ENCODE measurements around the gene ERC2. TPM values are rescaled to one million over a fixed set of nuclear protein-coding genes. Genes with fewer than 3 reads are reported as not detected.

The ERC2 gene
- total and polyA plus RNA-seq, 12 donors, result 0.22 to 4.2 (median 1.7) TPM

DNA sequence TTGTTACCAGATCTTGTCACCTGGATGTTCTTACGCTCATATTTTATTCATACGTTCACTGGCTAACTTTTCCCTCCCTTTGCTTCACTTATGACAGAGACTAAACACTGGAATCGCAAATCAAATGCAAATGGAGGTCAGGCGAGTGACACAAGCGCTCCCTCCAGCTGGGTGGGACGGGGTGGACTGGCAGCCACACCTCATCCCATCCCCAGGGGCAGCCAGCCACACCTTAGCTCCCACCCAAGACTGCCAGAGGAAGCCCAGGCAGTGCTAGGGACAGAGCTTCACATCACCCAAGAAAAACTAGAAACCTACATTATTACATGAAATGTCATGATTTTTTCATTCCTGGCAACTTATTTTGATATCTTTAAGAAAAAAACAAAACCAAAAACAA, 366.2 kb downstream of the ERC2 start:
- TF ChIP-seq, protein P1, sequence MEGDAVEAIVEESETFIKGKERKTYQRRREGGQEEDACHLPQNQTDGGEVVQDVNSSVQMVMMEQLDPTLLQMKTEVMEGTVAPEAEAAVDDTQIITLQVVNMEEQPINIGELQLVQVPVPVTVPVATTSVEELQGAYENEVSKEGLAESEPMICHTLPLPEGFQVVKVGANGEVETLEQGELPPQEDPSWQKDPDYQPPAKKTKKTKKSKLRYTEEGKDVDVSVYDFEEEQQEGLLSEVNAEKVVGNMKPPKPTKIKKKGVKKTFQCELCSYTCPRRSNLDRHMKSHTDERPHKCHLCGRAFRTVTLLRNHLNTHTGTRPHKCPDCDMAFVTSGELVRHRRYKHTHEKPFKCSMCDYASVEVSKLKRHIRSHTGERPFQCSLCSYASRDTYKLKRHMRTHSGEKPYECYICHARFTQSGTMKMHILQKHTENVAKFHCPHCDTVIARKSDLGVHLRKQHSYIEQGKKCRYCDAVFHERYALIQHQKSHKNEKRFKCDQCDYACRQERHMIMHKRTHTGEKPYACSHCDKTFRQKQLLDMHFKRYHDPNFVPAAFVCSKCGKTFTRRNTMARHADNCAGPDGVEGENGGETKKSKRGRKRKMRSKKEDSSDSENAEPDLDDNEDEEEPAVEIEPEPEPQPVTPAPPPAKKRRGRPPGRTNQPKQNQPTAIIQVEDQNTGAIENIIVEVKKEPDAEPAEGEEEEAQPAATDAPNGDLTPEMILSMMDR (IDR thresholded peaks at IDR 0.05), result no peak
- WGBS, 2 donors, result 85 to 88% methylated on average over 6 of the region's 6 CpGs
- DNase-seq, result no peak
- Histone ChIP-seq H3K36me3 (no peaks in the 10 kb centered on the region), H3K27me3 (peaks cover 0 to 2% (median 0%) of the 10 kb centered on the region in 7 donors), H3K9me3 (no peaks in the 10 kb centered on the region), H3K4me1 (no peaks in the 10 kb centered on the region), H3K4me3 (no peak overlapping the region), H3K27ac (no peak overlapping the region)
- intact Hi-C loops (cut with DNase I), result no loop called here
- no peak for ATAC-seq

DNA sequence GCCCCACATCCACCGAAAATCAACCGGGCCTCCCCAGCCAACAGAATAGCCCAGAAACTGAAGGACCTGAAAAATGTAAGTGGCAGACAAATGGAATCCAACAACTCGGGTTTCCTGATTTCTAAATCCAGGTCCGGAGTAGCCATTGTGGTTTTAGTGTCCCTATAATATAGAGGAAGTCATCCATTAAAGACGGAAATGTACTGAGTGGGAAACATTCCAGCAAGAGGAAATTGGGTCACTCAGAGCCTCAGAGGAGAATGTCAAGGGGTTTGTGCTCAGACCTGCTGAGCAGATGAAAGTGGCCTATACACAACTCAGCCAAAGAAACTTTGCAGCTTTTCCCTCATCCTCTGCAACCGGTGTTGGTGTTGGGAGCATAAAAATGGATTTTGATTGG, 366.7 kb downstream of the ERC2 start:
- ATAC-seq (no peak), DNase-seq (no peak)
- no peaks in the 10 kb centered on the region for H3K9me3 ChIP-seq
- H3K27me3 ChIP-seq, result peaks cover 0 to 2% (median 0%) of the 10 kb centered on the region in 7 donors
- TF ChIP-seq, protein P1 (IDR thresholded peaks at IDR 0.05), result no peak
- WGBS, 2 donors, result 64 to 68% methylated on average over 6 of the region's 6 CpGs
- intact Hi-C loops (cut with DNase I), result no loop called here
- H3K27ac ChIP-seq, result no peak overlapping the region
- no peaks in the 10 kb centered on the region for H3K36me3 ChIP-seq
- H3K4me3 ChIP-seq, result no peak overlapping the region
- H3K4me1 ChIP-seq, result no peaks in the 10 kb centered on the region

DNA sequence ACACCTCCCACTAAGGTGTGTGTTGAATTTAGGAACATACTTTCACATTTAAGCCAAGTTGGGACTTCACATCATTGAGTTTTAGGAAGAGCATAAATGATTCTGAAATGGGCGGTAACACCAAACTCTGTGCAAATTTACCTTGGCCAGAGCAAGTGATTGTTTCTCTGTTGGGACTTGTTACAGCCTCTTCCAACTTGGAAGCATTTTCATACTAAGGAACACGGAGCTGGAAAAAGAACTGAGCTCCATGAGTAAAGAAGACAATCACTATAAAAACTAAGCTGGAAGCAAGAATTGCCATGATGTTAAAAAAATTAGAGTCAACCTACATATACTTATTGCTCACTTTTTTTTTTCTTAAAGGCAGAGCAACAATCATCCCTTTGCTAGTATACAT, 371.3 kb downstream of the ERC2 start:
- intact Hi-C loops (cut with DNase I), result no loop called here
- H3K27ac ChIP-seq, result no peak overlapping the region
- H3K4me1 ChIP-seq, result no peaks in the 10 kb centered on the region
- TF ChIP-seq, protein P1 (IDR thresholded peaks at IDR 0.05), result no peak
- no peak for DNase-seq
- H3K4me3 ChIP-seq, result no peak overlapping the region
- H3K27me3 ChIP-seq, result no peaks in the 10 kb centered on the region
- WGBS, 2 donors, result 77 to 81% methylated on average over 2 of the region's 2 CpGs
- H3K9me3 ChIP-seq, result no peaks in the 10 kb centered on the region
- no peaks in the 10 kb centered on the region for H3K36me3 ChIP-seq
- ATAC-seq, result no peak

DNA sequence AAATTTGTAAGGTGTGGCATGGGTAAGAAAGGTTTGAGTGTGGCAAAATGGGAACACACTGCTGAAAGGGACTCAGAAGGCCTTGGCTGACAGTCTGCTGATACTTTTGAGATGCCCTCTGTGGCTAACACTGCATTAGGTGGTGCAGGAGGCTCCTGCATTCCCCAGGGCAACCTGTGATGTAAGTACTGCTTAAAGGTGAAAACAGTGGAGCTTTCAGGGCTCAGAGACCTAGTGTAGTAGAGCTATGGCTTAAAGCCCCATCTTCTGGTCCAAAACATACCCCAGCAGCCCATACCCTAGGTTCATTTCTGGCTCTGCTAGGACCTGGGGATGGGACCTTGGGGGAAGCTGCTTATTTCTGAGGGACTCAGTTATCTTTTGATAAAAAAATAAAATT, 374.1 kb downstream of the ERC2 start:
- Histone ChIP-seq H3K36me3 (no peaks in the 10 kb centered on the region), H3K9me3 (no peaks in the 10 kb centered on the region), H3K27ac (no peak overlapping the region), H3K27me3 (no peaks in the 10 kb centered on the region), H3K4me1 (no peaks in the 10 kb centered on the region), H3K4me3 (no peak overlapping the region)
- intact Hi-C loops (cut with DNase I), result no loop called here
- TF ChIP-seq, protein P1 (IDR thresholded peaks at IDR 0.05), result no peak
- no peak for DNase-seq
- no peak for ATAC-seq

DNA sequence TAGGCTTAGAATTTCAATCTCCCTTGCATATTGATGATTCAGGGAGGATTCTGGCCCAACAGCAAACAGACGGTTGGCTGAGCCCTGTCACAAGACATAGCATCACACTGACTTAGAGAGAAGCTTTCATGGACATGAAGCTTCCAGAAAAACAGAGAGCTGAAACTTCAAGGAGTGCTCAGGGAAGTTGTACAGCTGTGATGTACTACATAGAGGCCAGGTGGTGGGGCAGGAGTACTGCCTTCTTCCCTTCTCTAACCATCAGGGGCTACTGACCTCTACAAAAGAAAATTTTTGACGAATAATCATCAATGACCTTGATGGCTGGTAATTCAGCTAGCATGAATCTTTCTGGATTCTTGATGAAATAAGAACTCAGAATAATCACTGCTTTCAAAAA, 378.5 kb downstream of the ERC2 start:
- no peak overlapping the region for H3K27ac ChIP-seq
- no peak for ATAC-seq
- no peak overlapping the region for H3K4me3 ChIP-seq
- H3K27me3 ChIP-seq, result no peaks in the 10 kb centered on the region
- no peaks in the 10 kb centered on the region for H3K36me3 ChIP-seq
- DNase-seq, result no peak
- H3K9me3 ChIP-seq, result no peaks in the 10 kb centered on the region
- 86 to 93% methylated on average over 2 of the region's 2 CpGs for WGBS, 2 donors
- TF ChIP-seq, protein P1 (IDR thresholded peaks at IDR 0.05), result no peak
- no peaks in the 10 kb centered on the region for H3K4me1 ChIP-seq
- intact Hi-C loops (cut with DNase I), result no loop called here

Measured in heart right ventricle (tissue), 16 donors.